Effector memory CD8-positive, alpha-beta T cell (primary cell): ENCODE measurements around the gene UBA1.
"Not testable (repeated sequence)": the region's sequence is repeated elsewhere in the genome, so short reads cannot be mapped to it uniquely, and the experiment has no call there.

Experiments
- ATAC-seq: fragments of 150-1000 bp; cut with Tn5 transposase; replicated peaks from 2 replicates; pipeline ENCODE4 v1.10.0; 2021; ENCODE audit warnings: mild to moderate bottlenecking, moderate library complexity
- DNase-seq, 3 experiments: peaks; one replicate each; pipeline ENCODE4 v3.0.0; 2021
- H3K27ac Mint-ChIP-seq, 2 donors: one replicate each; pipeline ENCODE4 v1.8.0; 2022; ENCODE audit warnings: mild to moderate bottlenecking in 2 of 2, mixed read lengths in 2 of 2, moderate library complexity in 2 of 2
- H3K27me3 Mint-ChIP-seq, 2 donors: one replicate each; pipeline ENCODE4 v1.8.0; 2022; ENCODE audit warnings: mixed read lengths in 2 of 2
- H3K36me3 Mint-ChIP-seq: one replicate; pipeline ENCODE4 v1.8.0; 2022; ENCODE audit warnings: mild to moderate bottlenecking, moderate library complexity, mixed read lengths; ENCODE audit not compliant: insufficient read depth
- H3K4me1 Mint-ChIP-seq, 2 donors: one replicate each; pipeline ENCODE4 v1.8.0; 2022; ENCODE audit warnings: low read depth in 2 of 2, mixed read lengths in 2 of 2
- H3K4me3 Mint-ChIP-seq, 2 donors: one replicate each; pipeline ENCODE4 v1.8.0; 2022; ENCODE audit warnings: mild to moderate bottlenecking in 2 of 2, mixed read lengths in 2 of 2, moderate library complexity in 2 of 2
- H3K9me3 Mint-ChIP-seq, 2 donors: one replicate each; pipeline ENCODE4 v1.8.0; 2022; ENCODE audit warnings: mixed read lengths in 2 of 2

The UBA1 gene

DNA sequence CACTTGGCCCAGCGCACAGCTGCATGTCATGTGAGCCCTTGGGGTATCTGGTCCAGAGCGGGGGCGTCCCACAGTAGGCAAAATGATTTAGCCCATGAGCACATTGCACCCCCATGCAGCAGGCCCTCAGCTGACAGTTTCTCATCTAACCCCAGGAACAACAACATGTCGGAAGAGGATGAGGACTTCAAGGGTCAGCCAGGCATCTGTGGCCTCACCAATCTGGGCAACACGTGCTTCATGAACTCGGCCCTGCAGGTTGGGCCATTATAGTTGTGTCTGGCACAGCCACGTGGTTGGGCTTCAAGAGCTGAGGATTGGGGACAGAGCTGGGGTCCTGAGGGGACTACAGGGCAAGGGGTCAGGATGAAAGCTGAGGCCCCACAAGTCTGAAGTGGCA lies 47.0 kb downstream of the UBA1 start:
- Mint-ChIP-seq H3K4me1 (peaks cover 3 to 10% of the 10 kb centered on the region in 2 donors), H3K9me3 (no peaks in the 10 kb centered on the region), H3K4me3 (no peak overlapping the region), H3K27ac (no peak overlapping the region), H3K36me3 (peaks cover 36% of the 10 kb centered on the region), H3K27me3 (no peaks in the 10 kb centered on the region)
- DNase-seq (no peak), ATAC-seq (no peak)

DNA sequence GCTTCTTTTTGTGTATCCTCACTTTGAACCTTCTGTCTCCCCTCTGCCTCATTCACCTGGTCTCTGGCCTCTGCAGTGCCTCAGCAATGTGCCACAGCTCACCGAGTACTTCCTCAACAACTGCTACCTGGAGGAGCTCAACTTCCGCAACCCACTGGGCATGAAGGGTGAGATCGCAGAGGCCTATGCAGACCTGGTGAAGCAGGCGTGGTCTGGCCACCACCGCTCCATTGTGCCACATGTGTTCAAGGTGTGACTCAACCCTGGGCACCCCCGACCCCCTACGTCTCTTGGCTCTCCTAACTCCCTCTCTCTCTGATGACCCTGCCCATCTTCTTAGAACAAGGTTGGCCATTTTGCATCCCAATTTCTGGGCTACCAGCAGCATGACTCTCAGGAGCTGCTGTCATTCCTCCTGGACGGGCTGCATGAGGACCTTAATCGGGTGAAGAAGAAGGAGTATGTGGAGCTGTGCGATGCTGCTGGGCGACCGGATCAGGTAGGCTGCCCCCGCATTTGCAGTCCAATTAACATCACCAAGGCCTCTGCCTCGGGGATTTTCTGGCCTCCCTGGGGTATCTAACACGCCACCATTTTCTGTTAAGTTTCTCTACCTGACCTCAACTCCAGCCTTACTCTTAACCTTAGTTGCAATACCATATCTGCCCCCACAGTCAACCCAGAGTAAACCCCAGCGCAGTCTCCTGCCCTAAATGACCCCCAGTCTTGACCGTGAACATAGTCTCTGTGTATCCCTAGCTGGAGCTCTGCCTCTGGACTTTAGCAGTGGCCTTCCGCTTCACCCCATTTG lies 47.8 kb downstream of the UBA1 start:
- Mint-ChIP-seq H3K27ac (no peak overlapping the region), H3K4me3 (no peak overlapping the region), H3K27me3 (no peaks in the 10 kb centered on the region), H3K36me3 (peaks cover 41% of the 10 kb centered on the region), H3K4me1 (peaks cover 3 to 7% of the 10 kb centered on the region in 2 donors), H3K9me3 (no peaks in the 10 kb centered on the region)
- DNase-seq = no peak
- no peak for ATAC-seq

DNA sequence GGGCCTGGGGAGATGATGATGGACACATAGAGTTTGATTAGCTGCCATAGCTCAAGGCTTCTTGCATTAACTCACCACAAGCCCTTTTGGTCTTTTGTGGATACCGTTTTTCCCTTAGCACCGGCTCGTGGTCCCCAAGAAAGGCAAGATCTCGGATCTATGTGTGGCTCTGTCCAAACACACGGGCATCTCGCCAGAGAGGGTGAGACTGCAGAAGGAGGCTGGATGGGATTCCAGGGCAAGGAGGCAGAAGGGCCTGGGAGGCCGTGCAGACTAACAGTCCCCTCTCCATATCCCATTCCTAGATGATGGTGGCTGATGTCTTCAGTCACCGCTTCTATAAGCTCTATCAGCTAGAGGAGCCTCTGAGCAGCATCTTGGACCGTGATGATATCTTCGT lies 48.7 kb downstream of the UBA1 start:
- Mint-ChIP-seq H3K27me3 (no peaks in the 10 kb centered on the region), H3K36me3 (peaks cover 44% of the 10 kb centered on the region), H3K4me3 (no peak overlapping the region), H3K27ac (no peak overlapping the region), H3K4me1 (peaks cover 0 to 3% of the 10 kb centered on the region in 2 donors), H3K9me3 (no peaks in the 10 kb centered on the region)
- DNase-seq = no peak
- no peak for ATAC-seq

DNA sequence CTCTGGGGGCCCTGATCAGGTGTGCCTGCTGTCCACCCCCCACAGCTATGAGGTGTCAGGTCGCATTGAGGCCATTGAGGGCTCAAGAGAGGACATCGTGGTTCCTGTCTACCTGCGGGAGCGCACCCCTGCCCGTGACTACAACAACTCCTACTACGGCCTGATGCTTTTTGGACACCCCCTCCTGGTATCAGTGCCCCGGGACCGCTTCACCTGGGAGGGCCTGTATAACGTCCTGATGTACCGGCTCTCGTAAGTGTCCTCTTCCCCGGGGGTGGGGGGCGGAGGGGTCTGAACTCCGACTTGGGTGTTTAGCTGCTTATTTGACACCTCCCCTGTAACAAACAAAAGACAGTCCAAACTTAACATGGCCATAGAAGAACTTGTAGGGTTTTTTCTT lies 49.7 kb downstream of the UBA1 start:
- Mint-ChIP-seq H3K27ac (no peak overlapping the region), H3K36me3 (peaks cover 52% of the 10 kb centered on the region), H3K4me3 (no peak overlapping the region), H3K4me1 (peaks cover 0 to 4% of the 10 kb centered on the region in 2 donors), H3K27me3 (no peaks in the 10 kb centered on the region), H3K9me3 (no peaks in the 10 kb centered on the region)
- ATAC-seq (no peak), DNase-seq (no peak)

DNA sequence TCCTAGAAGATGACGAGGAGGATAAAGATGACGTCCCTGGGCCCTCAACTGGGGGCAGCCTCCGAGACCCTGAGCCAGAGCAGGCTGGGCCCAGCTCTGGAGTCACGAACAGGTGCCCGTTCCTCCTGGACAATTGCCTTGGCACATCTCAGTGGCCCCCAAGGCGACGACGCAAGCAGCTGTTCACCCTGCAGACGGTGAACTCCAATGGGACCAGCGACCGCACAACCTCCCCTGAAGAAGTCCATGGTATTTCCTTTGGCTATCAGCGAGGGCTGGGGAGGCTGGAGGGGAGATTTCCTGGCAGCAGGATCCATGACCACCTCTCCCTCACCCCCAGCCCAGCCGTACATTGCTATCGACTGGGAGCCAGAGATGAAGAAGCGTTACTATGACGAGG lies 51.0 kb downstream of the UBA1 start:
- Mint-ChIP-seq H3K4me3 (no peak overlapping the region), H3K27ac (no peak overlapping the region), H3K36me3 (peaks cover 52% of the 10 kb centered on the region), H3K4me1 (peaks cover 0 to 4% of the 10 kb centered on the region in 2 donors), H3K27me3 (no peaks in the 10 kb centered on the region), H3K9me3 (no peaks in the 10 kb centered on the region)
- ATAC-seq (no peak), DNase-seq (no peak)

DNA sequence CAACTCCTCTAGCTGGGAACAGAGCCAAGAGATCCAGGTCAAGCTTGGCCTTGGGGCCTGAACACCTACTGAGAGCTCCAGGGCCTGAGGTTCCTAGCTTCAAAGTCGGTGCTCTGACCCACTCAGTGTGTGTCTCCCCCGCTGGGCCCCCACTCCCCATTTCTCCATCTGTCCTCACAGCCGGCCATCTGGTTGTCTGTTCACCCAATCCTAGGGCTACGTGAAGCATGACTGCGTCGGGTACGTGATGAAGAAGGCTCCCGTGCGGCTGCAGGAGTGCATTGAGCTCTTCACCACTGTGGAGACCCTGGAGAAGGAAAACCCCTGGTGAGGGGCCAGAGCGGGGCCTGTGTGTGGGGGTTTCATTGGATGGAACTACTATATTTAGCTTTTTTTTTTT lies 51.5 kb downstream of the UBA1 start:
- no peaks in the 10 kb centered on the region for H3K27me3 Mint-ChIP-seq
- H3K4me1 Mint-ChIP-seq = peaks cover 0 to 4% of the 10 kb centered on the region in 2 donors
- no peaks in the 10 kb centered on the region for H3K9me3 Mint-ChIP-seq
- peaks cover 47% of the 10 kb centered on the region for H3K36me3 Mint-ChIP-seq
- H3K27ac Mint-ChIP-seq = no peak overlapping the region
- H3K4me3 Mint-ChIP-seq = no peak overlapping the region
- DNase-seq (no peak), ATAC-seq (no peak)

DNA sequence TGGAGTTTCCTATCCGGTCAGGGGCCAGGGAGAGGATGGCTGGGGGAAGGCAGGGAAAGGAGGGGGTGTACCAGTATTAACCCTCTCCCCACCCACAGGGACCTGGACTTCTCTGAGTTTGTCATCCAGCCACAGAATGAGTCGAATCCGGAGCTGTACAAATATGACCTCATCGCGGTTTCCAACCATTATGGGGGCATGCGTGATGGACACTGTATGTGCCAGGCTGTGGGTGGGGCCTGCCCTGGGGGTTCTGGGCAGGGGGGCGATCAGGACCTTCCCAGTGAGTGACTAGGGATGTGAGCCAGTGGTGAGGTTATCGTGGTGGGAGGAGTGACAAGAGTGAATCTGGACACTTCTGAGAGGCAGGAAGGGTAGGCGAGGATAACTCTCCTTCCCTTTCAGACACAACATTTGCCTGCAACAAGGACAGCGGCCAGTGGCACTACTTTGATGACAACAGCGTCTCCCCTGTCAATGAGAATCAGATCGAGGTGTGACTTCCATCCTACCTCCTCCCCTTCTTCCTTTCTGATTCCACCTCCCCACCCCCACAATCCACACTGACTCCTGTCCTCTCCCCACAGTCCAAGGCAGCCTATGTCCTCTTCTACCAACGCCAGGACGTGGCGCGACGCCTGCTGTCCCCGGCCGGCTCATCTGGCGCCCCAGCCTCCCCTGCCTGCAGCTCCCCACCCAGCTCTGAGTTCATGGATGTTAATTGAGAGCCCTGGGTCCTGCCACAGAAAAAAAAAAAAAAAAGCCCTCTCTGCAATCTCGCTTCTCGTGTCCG lies 53.8 kb downstream of the UBA1 start:
- Mint-ChIP-seq H3K4me3 (no peak overlapping the region), H3K4me1 (peaks cover 0 to 4% of the 10 kb centered on the region in 2 donors), H3K27me3 (no peaks in the 10 kb centered on the region), H3K9me3 (no peaks in the 10 kb centered on the region), H3K27ac (peak overlapping the region in 1 of 2 donors; percentile 85), H3K36me3 (peaks cover 34% of the 10 kb centered on the region)
- DNase-seq = no peak
- no peak for ATAC-seq

DNA sequence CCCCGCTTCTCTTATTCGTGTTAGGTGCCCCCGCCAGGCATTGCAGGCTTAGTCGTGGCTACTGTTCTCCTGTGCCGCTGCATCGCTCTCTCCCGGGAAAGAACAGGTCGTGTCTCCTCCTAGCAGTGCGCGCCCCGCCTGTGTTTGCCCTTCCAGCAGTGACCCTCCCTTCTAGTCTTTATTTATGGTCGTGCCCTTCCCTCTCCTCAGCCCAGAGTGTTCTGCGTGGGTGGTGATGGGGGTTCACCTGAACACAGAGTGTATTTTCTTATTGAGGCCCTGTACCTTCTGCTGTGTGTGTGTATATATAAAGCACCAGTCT lies 54.3 kb downstream of the UBA1 start:
- H3K27ac Mint-ChIP-seq = peak overlapping the region; percentile 46 to 85
- no peak for ATAC-seq
- H3K27me3 Mint-ChIP-seq = no peaks in the 10 kb centered on the region
- H3K4me3 Mint-ChIP-seq = no peak overlapping the region
- DNase-seq = no peak
- H3K4me1 Mint-ChIP-seq = peaks cover 0 to 4% of the 10 kb centered on the region in 2 donors
- no peaks in the 10 kb centered on the region for H3K9me3 Mint-ChIP-seq
- peaks cover 30% of the 10 kb centered on the region for H3K36me3 Mint-ChIP-seq

DNA sequence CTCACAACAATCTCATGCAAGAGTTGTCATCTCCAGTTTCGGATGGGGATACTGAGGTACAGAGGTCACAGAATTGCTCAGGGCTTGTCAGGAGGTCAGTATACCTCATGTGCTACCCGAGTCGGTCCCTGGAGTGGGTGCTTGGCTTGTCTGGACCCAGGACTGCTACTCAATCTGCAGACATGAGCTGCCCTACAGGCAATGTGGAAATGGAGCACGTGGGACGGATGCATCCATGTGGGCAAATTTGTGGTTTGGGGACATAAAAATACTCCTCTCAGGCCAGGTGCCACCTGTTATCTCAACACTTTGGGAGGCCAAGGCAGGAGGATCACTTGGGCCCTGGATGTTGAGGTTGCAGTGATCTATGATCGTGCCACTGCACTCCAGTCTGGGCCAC lies 54.9 kb downstream of the UBA1 start:
- Mint-ChIP-seq H3K4me1 (peaks cover 0 to 4% of the 10 kb centered on the region in 2 donors), H3K4me3 (no peak overlapping the region), H3K27me3 (no peaks in the 10 kb centered on the region), H3K27ac (peak overlapping the region in 1 of 2 donors; percentile 85), H3K9me3 (no peaks in the 10 kb centered on the region), H3K36me3 (peaks cover 30% of the 10 kb centered on the region)
- DNase-seq (no peak), ATAC-seq (no peak)

DNA sequence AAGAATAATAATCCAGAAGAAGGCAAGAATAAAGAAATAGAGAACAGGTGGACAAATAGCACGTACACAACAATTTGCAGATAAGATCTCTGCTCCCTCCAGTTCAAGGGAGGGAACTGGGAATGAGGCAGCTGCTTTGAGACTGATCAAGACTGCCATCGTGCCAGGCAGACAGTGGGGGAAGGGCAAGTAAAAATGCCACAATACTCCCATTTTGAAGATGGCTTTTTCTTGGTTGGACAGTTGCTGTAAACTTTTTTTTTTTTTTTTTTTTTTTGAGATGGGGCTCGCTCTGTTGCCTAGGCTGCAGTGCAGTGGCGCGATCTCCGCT lies 56.4 kb downstream of the UBA1 start:
- H3K4me1 Mint-ChIP-seq = peaks cover 0 to 4% of the 10 kb centered on the region in 2 donors
- H3K27ac Mint-ChIP-seq = no peak overlapping the region
- no peak for ATAC-seq
- H3K9me3 Mint-ChIP-seq = no peaks in the 10 kb centered on the region
- peaks cover 19% of the 10 kb centered on the region for H3K36me3 Mint-ChIP-seq
- DNase-seq = no peak
- no peaks in the 10 kb centered on the region for H3K27me3 Mint-ChIP-seq
- no peak overlapping the region for H3K4me3 Mint-ChIP-seq

DNA sequence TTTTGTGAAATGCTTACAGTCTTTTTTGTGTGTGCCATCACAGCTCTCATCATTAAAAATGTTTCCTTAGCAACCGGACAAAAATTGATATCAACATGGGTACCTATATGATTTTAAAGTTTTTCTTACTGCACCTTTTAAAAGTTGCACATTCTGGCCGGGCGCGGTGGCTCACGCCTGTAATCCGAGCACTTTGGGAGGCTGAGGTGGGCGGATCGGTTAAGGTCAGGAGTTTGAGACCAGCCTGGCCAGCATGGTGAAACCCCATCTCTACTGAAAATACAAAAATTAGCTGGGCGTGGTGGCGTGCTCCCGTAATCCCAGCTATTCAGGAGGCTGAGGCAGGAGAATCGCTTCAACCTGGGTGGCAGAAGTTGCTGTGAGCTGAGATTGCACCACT lies 64.0 kb downstream of the UBA1 start:
- not testable (repeated sequence) for ATAC-seq, H3K9me3 Mint-ChIP-seq, H3K4me1 Mint-ChIP-seq, H3K36me3 Mint-ChIP-seq, H3K4me3 Mint-ChIP-seq, DNase-seq, H3K27me3 Mint-ChIP-seq, H3K27ac Mint-ChIP-seq
